ENCODE results near the gene RIPK1.
A peak's percentile ranks its signal among the peaks of the same experiment; 100 is the strongest.
"Not testable (repeated sequence)": the region's sequence is repeated elsewhere in the genome, so short reads cannot be mapped to it uniquely, and the experiment has no call there.

RIPK1 gene

GRCh38 chr6:3137057-3137777 lies 68.9 kb downstream of the RIPK1 start:
- no peak for DNase-seq

GRCh38 chr6:3137873-3138272 lies 69.6 kb downstream of the RIPK1 start:
- not testable (repeated sequence) for DNase-seq

- no peak for DNase-seq
Observed at GRCh38 chr6:3138341-3138740, 70.0 kb downstream of the RIPK1 start.

- peak in 1 of 2 donors; percentile 45 for DNase-seq
Observed at GRCh38 chr6:3139090-3139903, 71.0 kb downstream of the RIPK1 start.

- DNase-seq, result no peak
Observed at GRCh38 chr6:3140201-3140600, 71.9 kb downstream of the RIPK1 start.

GRCh38 chr6:3142536-3142935 lies 74.2 kb downstream of the RIPK1 start:
- no peak for DNase-seq

GRCh38 chr6:3143158-3143557 lies 74.9 kb downstream of the RIPK1 start:
- no peak for DNase-seq

- DNase-seq, result no peak
Observed at GRCh38 chr6:3144571-3144970, 76.3 kb downstream of the RIPK1 start.

GRCh38 chr6:3147914-3148757 lies 79.8 kb downstream of the RIPK1 start:
- no peak for DNase-seq

GRCh38 chr6:3151691-3152090 lies 83.4 kb downstream of the RIPK1 start:
- DNase-seq, result no peak

- DNase-seq, result no peak
Observed at GRCh38 chr6:3152689-3153088, 84.4 kb downstream of the RIPK1 start.

GRCh38 chr6:3155416-3155815 lies 87.1 kb downstream of the RIPK1 start:
- not testable (repeated sequence) for DNase-seq

- peak; percentile 9 to 35 for DNase-seq
Observed at GRCh38 chr6:3156184-3157130, 88.2 kb downstream of the RIPK1 start.

- peak; percentile 81 to 90 for DNase-seq
Observed at GRCh38 chr6:3157131-3157933, 89.0 kb downstream of the RIPK1 start, which contains the start of gene TUBB2A. Gene TUBB2A, minus strand, starts transcription at chr6:3157544. Its CDS starts 81 bp downstream, at chr6:3157463.

GRCh38 chr6:3159805-3160781 lies 91.8 kb downstream of the RIPK1 start:
- peak; percentile 66 to 82 for DNase-seq

- DNase-seq, result no peak
Observed at GRCh38 chr6:3162067-3162497, 93.8 kb downstream of the RIPK1 start.

GRCh38 chr6:3162565-3163247 lies 94.4 kb downstream of the RIPK1 start:
- peak; percentile 43 to 75 for DNase-seq

GRCh38 chr6:3163248-3163594 lies 94.9 kb downstream of the RIPK1 start:
- no peak for DNase-seq

- DNase-seq, result no peak
Observed at GRCh38 chr6:3164388-3164787, 96.1 kb downstream of the RIPK1 start.

Measured in CD4-positive, alpha-beta T cell treated with Interferon alpha-2 for 1 hour (primary cell).